Left ventricle myocardium inferior (tissue), 1 donor: ENCODE measurements around the gene GMNC. TPM values are rescaled to one million over a fixed set of nuclear protein-coding genes. Genes with fewer than 3 reads are reported as not detected.

Source experiments
- DNase-seq: peaks from one replicate; pipeline ENCODE4 v3.0.0-alpha.2; 2020
- H3K27ac ChIP-seq: fragments of 200-600 bp; replicated peaks from 2 replicates; pipeline ENCODE4 v1.8.0; 2021
- H3K27me3 ChIP-seq: fragments of 200-600 bp; 2 replicates; pipeline ENCODE4 v1.8.0; 2021; ENCODE audit warnings: low read depth
- H3K36me3 ChIP-seq: fragments of 200-600 bp; 2 replicates; pipeline ENCODE4 v1.8.0; 2021
- H3K4me1 ChIP-seq: fragments of 200-600 bp; 2 replicates; pipeline ENCODE4 v1.8.0; 2021
- H3K4me3 ChIP-seq: fragments of 200-600 bp; 2 replicates; pipeline ENCODE4 v1.8.0; 2021; ENCODE audit warnings: mild to moderate bottlenecking, moderate library complexity
- H3K9me3 ChIP-seq: fragments of 200-600 bp; replicated peaks from 2 replicates; pipeline ENCODE4 v1.8.0; 2021
- CTCF ChIP-seq: fragments of 200-600 bp; IDR thresholded peaks from 2 replicates; pipeline ENCODE4 v1.8.0; 2021; ENCODE audit warnings: antibody characterized with exemption, mild to moderate bottlenecking, borderline replicate concordance
- intact Hi-C: fragments of 100-400 bp; cut with micrococcal nuclease; formaldehyde crosslinking; loops from one replicate; pipeline ENCODE4 v1.11.0; 2022
- total RNA-seq: library from RNA; stranded (reverse); fragmentation: NEBNext Ultra II Directional; extraction: Animal tissue kit (Norgen Biotek cat#: 25700); gene quantifications from one replicate; pipeline ENCODE4 v1.2.1, GENCODE V29; 2021
- donor health status: DM: no; HTN: yes; CAD: no; lungs with severe emphysema.

GMNC gene
- total RNA-seq, 1 donor from 2014 or later, result 2.2 TPM

GRCh38 chr3:190825386-190826016, 37.0 kb downstream of the GMNC start:
- Histone ChIP-seq H3K4me1 (no peaks in the 10 kb centered on the region), H3K27me3 (no peaks in the 10 kb centered on the region), H3K4me3 (no peak overlapping the region), H3K36me3 (no peaks in the 10 kb centered on the region), H3K27ac (no peak overlapping the region), H3K9me3 (no peaks in the 10 kb centered on the region)
- DNase-seq, result no peak
- intact Hi-C loops, result no loop called here
- no peak for TF ChIP-seq CTCF

GRCh38 chr3:190811775-190812480, 50.6 kb downstream of the GMNC start:
- Histone ChIP-seq H3K4me1 (peaks cover 16% of the 10 kb centered on the region), H3K27me3 (no peaks in the 10 kb centered on the region), H3K4me3 (no peak overlapping the region), H3K9me3 (peaks cover under 1% of the 10 kb centered on the region), H3K27ac (no peak overlapping the region), H3K36me3 (no peaks in the 10 kb centered on the region)
- TF ChIP-seq CTCF, result peak; percentile 67
- no peak for DNase-seq
- intact Hi-C loops, result no loop called here

GRCh38 chr3:190810957-190811356, 51.5 kb downstream of the GMNC start:
- TF ChIP-seq CTCF, result no peak
- Histone ChIP-seq H3K27me3 (no peaks in the 10 kb centered on the region), H3K36me3 (no peaks in the 10 kb centered on the region), H3K4me1 (peaks cover 16% of the 10 kb centered on the region), H3K27ac (peak overlapping the region; percentile 81), H3K4me3 (no peak overlapping the region), H3K9me3 (no peaks in the 10 kb centered on the region)
- intact Hi-C loops, result no loop called here
- DNase-seq, result no peak

GRCh38 chr3:190809351-190809750, 53.1 kb downstream of the GMNC start:
- no peak for DNase-seq
- TF ChIP-seq CTCF, result no peak
- Histone ChIP-seq H3K9me3 (no peaks in the 10 kb centered on the region), H3K27me3 (no peaks in the 10 kb centered on the region), H3K36me3 (no peaks in the 10 kb centered on the region), H3K27ac (peak overlapping the region; percentile 81), H3K4me3 (no peak overlapping the region), H3K4me1 (peaks cover 16% of the 10 kb centered on the region)
- intact Hi-C loops, result no loop called here

- TF ChIP-seq CTCF, result no peak
- intact Hi-C loops, result no loop called here
- DNase-seq, result peak; percentile 83
These were observed 54.6 kb downstream of the GMNC start for GRCh38 chr3:190807719-190808375.

More at GRCh38 chr3:190807719-190808375, 54.6 kb downstream of the GMNC start:
- no peaks in the 10 kb centered on the region for H3K9me3 ChIP-seq
- no peaks in the 10 kb centered on the region for H3K36me3 ChIP-seq
- H3K4me1 ChIP-seq, result peaks cover 21% of the 10 kb centered on the region
- H3K4me3 ChIP-seq, result no peak overlapping the region
- H3K27me3 ChIP-seq, result no peaks in the 10 kb centered on the region
- peak overlapping the region; percentile 81 for H3K27ac ChIP-seq
